ENCODE measurements around the gene MORN3.
A peak's percentile ranks its signal among the peaks of the same experiment; 100 is the strongest.
"Not testable (repeated sequence)": the region's sequence is repeated elsewhere in the genome, so short reads cannot be mapped to it uniquely, and the experiment has no call there.

Gene MORN3

GRCh38 chr12:121637231-121637914 lies 32.1 kb downstream of the MORN3 start:
- DNase-seq: peak; percentile 12 to 51 (median 24)

- DNase-seq: no peak
Observed at GRCh38 chr12:121634836-121635235, 34.6 kb downstream of the MORN3 start.

- not testable (repeated sequence) for DNase-seq
Observed at GRCh38 chr12:121633833-121634196, 35.6 kb downstream of the MORN3 start.

GRCh38 chr12:121632069-121632970 lies 37.1 kb downstream of the MORN3 start:
- no peak for DNase-seq

- DNase-seq: no peak
Observed at GRCh38 chr12:121630791-121631355, 38.6 kb downstream of the MORN3 start.

GRCh38 chr12:121628536-121628935 lies 40.9 kb downstream of the MORN3 start:
- DNase-seq: no peak

- DNase-seq: peak in 1 of 4 experiments; percentile 10
Observed at GRCh38 chr12:121628037-121628436, 41.4 kb downstream of the MORN3 start.

- DNase-seq: peak; percentile 39 to 65 (median 49)
Observed at GRCh38 chr12:121626853-121627640, 42.4 kb downstream of the MORN3 start.

GRCh38 chr12:121626087-121626852 lies 43.2 kb downstream of the MORN3 start, which contains the start of gene ORAI1:
ORAI1 (plus strand) TSS chr12:121626530.
- DNase-seq: peak; percentile 86 to 94 (median 92)

- DNase-seq: no peak
Observed at GRCh38 chr12:121620333-121620891, 49.0 kb downstream of the MORN3 start.

GRCh38 chr12:121618659-121619233 lies 50.7 kb downstream of the MORN3 start:
- DNase-seq: no peak

- DNase-seq: no peak
Observed at GRCh38 chr12:121614872-121615467, 54.5 kb downstream of the MORN3 start.

- no peak for DNase-seq
Observed at GRCh38 chr12:121613462-121613861, 56.0 kb downstream of the MORN3 start.

- no peak for DNase-seq
Observed at GRCh38 chr12:121611306-121611705, 58.1 kb downstream of the MORN3 start.

- DNase-seq: no peak
Observed at GRCh38 chr12:121610239-121611149, 59.0 kb downstream of the MORN3 start.

GRCh38 chr12:121608301-121608700 lies 61.2 kb downstream of the MORN3 start:
- no peak for DNase-seq

- no peak for DNase-seq
Observed at GRCh38 chr12:121603581-121603980, 65.9 kb downstream of the MORN3 start.

GRCh38 chr12:121602766-121603165 lies 66.7 kb downstream of the MORN3 start:
- DNase-seq: no peak

GRCh38 chr12:121600702-121601336 lies 68.6 kb downstream of the MORN3 start:
- no peak for DNase-seq

Measured in activated CD4-positive, CD25-positive, alpha-beta regulatory T cell (primary cell).